Uterus (tissue), 2 donors: ENCODE measurements around the gene B3GNT2.

Experiments used
- CTCF ChIP-seq, 4 experiments: fragments of 200-600 bp in 2 of 4; fragments of 450-650 bp in 2 of 4; sonication (generic) in 2 of 4; IDR thresholded peaks; one replicate each; pipeline ENCODE4 v1.5.1; 2016 to 2019; ENCODE audit warnings: antibody characterized with exemption in 4 of 4, mild to moderate bottlenecking in 2 of 4, moderate library complexity in 1 of 4
- POLR2A ChIP-seq, 2 donors: fragments of 450-650 bp; IDR thresholded peaks; one replicate each; pipeline ENCODE4 v1.6.1; 2016; ENCODE audit warnings: antibody characterized with exemption in 2 of 2, mild to moderate bottlenecking in 1 of 2, moderate library complexity in 1 of 2

DNA sequence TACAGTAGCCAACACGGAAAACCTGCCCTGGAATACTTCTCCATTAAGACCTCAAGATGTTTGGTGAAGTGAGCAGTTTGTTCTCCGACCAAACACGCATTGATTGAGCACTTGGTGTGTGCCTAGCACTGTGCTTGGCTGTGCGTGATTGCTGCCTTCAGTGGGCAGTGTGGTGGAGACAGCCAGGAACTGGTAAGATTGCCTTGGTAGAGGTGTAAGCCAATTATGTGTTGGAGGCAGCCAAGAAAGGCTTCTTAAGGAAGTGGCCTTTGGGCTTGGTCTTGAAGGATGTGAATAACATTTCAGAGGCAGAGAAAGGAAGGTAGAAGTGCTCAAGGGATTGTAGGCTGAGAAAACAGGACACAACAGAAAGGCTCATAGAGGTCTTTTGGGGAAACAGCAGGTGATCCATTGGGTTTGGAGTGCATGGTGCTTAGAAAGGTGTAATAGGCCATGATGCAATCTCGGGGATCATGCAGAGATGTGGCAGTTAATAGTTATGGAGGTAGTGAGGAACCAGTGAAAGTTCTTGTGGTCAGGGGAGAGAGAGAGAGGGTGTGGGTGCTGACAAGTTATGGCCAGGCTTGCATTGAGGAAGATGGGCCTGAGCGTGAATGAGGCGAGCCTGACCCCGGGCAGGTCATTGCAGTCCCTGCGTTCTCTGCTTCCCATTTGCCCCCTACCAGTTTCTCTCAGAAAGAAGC is 6.3 kb downstream of the B3GNT2 start:
- TF ChIP-seq CTCF (IDR thresholded peaks at IDR 0.05): no peak
- no peak for TF ChIP-seq POLR2A (IDR thresholded peaks at IDR 0.05)
